Measurements from ENCODE around the gene TIPIN. TPM values are rescaled to one million over a fixed set of nuclear protein-coding genes. Genes with fewer than 3 reads are reported as not detected.
A peak's percentile ranks its signal among the peaks of the same experiment; 100 is the strongest.

Gene TIPIN
- total RNA-seq, 1 donor: 21.5 TPM

GRCh38 chr15:66287461-66288057, 68.9 kb downstream of the TIPIN start:
- peak; percentile 59 for DNase-seq (ENCODE audit: low read depth)
- no peak overlapping the region for H3K4me3 ChIP-seq (ENCODE audit: low read depth, low read length)
- peak; percentile 53 for TF ChIP-seq CTCF (IDR thresholded peaks at IDR 0.05; ENCODE audit: insufficient read depth, low read length)

Small RNA genes lying within 50 kb of the gene (small RNA-seq; reads per million reads assigned to genes)
- gene RF00019 (not detected), gene SCARNA14 (18.1 reads per million, percentile 95 among the genes with 10 or more reads in this experiment)

Other genes starting within 250 kb of the TIPIN start
- gene MEGF11, start 102.9 kb downstream of the TIPIN start, total RNA-seq (ENCODE audit: low replicate concordance): 0.36 TPM in 1 of 2 replicates, not detected in the other
- gene DIS3L, start 63.1 kb downstream of the TIPIN start, total RNA-seq (ENCODE audit: low replicate concordance): 25.6 and 41.8 TPM in 2 replicates
- 23.4 and 52.2 TPM in 2 replicates for gene MAP2K1, start 30.2 kb upstream of the TIPIN start, total RNA-seq (ENCODE audit: low replicate concordance)
- gene SNAPC5, start 141.1 kb upstream of the TIPIN start, total RNA-seq (ENCODE audit: low replicate concordance): 7.8 and 23.8 TPM in 2 replicates
- gene RPL4, start 148.2 kb upstream of the TIPIN start, total RNA-seq (ENCODE audit: low replicate concordance): 3,473 and 4,222 TPM in 2 replicates
- 7.8 and 36.5 TPM in 2 replicates for gene ZWILCH, start 148.6 kb upstream of the TIPIN start, total RNA-seq (ENCODE audit: low replicate concordance)
- gene LCTL, start 209.3 kb upstream of the TIPIN start, total RNA-seq (ENCODE audit: low replicate concordance): 0.09 TPM in 1 of 2 replicates, not detected in the other

Measured in fibroblast of the aortic adventitia (primary cell).